ENCODE results near the gene PDE10A.
"Not testable (repeated sequence)": the region's sequence is repeated elsewhere in the genome, so short reads cannot be mapped to it uniquely, and the experiment has no call there.

The PDE10A gene

DNA sequence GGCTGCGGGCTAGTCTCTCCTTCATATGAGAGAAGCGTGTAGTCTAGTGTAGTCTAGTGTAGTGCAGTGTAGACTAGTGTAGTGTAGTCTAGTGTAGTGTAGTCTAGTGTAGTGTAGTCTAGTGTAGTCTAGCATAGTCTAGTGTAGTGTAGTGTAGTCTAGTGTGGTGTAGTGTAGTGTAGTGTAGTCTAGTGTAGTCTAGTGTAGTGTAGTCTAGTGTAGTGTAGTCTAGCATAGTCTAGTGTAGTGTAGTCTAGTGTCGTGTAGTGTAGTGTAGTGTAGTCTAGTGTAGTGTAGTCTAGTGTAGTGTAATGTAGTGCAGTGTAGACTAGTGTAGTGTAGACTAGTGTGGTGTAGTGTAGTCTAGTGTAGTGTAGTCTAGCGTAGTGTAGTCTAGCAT lies 44.1 kb downstream of the PDE10A start:
- DNase-seq: not testable (repeated sequence)

DNA sequence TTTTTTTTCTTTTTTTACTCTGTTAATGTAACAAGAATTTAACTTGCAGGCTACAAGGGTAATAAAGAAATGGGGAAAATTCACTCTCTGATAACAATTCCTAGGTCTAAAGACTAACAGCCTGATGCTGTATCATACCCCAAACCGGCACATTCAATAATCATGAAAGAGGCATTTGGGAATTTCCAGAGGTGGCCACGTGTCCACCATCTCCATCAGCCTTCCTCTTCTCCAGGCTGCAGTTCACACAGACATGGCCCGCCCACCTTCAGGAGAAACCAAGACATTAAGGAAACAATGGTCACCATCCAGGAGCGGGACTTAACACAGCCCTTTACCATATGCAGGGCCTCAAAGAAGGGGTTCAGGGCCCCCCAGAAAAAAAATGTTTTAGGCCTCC lies 44.8 kb downstream of the PDE10A start:
- DNase-seq: no peak

DNA sequence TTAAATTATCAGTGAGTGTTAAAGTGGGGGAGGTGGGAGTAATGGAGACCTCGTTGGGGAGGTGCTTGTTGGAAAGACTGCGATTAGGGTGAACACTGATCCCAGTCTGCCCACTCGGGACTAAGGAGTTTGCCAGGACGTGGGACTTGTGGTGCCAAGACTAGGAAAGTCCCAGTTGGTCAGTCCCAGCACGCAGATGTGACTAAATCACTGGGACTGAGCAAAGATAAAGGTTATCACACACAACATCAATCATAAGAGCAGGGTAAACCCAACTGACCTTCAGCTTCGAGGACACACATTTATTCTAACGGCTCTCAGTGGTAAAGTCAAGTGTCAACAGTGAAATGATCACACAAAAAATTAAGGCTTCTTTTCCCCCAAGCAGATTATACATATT lies 45.5 kb downstream of the PDE10A start:
- no peak for DNase-seq

DNA sequence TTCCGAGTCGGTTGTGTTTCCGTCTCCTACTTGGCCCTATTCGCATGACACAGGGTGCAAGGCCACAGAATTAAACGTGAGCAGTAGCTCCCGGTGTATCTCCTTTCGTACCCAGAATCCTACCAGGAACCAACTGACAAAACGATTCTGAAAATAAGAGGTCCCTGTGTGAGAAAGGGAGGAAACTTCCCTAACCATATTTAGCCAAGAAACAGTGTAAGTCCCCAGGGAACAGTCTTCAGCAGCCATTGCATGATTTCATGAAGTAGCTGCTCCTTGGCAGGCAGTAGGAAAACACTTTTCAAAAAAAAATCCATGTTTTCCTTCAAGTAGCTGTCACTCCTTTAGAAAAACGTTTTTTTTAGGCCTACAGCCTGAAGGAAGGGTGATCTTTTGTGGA lies 46.9 kb downstream of the PDE10A start:
- DNase-seq: no peak

DNA sequence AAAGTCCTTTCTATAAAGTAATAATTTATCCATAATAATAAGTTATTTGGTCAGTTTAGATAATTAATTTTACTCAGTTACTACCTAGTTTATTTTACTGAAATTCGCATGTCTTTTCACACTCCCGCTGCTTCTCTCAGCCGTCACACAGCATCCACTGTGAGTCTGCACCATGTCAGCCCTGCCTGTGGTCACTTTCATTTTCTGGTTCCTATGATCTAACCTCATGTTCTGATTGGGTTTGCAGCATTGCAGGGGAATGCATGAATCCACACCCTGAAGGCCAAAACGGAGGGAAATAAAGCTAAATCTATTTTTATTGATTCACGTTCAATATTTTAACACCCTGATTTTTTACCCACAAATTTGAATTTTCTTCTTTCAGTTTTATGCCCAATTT lies 47.4 kb downstream of the PDE10A start:
- no peak for DNase-seq

DNA sequence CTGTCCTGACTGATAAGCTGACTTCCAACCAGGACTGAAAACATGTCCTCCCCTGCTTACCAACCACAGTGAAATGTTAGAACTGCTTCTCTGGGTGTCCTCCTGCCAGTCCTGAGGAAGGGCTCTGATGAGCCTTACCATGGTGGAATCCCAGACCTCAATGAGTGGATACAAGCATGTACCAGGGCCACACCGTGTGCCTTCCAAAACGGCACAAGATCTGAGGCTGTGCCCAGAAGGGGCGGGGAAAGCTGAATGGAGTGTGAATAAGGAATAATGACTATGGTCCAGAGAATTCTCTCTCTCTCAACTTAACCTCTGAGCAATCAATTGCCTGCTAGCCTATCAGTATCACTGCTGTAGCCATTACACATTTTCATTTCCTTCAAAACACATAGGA lies 51.7 kb downstream of the PDE10A start:
- DNase-seq: no peak

DNA sequence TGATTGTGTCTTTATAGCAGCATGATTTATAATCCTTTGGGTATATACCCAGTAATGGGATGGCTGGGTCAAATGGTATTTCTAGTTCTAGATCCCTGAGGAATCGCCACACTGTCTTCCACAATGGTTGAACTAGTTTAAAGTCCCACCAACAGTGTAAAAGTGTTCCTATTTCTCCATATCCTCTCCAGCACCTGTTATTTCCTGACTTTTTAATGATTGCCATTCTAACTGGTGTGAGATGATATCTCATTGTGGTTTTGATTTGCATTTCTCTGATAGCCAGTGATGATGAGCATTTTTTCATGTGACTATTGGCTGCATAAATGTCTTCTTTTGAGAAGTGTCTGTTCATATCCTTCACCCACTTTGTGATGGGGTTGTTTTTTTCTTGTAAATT lies 54.5 kb downstream of the PDE10A start:
- DNase-seq: not testable (repeated sequence)

DNA sequence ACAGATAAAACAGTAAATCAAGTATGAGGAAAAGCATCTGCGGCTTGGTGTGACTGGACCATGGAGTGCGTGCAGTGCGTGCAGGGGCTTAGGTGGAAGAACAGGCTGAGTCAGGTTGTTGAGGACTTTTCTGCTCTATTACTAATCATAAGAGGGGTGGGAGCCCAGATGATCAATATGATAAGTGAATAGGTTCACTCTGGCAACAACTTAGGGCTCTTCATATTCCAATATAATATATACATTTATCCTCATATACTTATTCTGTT lies 56.4 kb downstream of the PDE10A start:
- no peak for DNase-seq

DNA sequence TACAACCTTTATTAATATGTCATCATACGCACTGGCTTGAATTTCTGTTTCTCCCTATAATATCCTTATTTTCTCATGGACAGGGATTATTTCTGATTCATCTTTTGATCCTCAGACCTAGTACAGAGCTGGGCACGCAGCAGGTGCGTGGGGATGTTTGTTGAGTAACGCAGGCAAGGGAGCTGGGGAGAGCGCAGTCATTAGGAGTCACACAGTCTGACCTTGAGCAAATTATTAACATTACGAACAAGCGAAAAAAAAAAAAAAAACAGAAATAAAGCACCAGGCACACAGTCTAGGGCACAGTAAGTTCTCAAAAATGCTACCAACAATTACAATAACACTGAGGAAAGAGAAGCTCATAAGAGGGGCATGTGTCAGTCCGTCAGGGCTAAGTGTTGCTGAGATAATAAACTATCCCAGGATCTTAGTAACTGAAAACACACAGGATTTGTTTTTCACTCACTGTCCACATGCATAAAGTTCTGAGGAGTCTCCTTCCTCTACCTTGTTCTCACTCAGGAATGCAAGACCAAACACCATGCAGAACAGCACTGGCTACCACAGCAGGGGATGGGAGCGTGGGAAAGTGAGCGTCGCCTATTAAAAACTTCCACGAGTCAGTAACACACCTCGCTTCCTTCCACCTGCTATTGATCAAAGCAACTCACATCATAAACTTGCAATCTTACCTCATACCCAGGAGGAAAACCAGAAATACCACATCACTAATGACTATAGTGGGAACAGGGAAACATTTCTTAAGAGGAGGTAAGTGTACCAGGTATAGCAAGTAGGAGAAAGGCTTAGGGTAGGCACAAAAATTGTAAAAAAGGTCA lies 56.9 kb downstream of the PDE10A start:
- DNase-seq: no peak

DNA sequence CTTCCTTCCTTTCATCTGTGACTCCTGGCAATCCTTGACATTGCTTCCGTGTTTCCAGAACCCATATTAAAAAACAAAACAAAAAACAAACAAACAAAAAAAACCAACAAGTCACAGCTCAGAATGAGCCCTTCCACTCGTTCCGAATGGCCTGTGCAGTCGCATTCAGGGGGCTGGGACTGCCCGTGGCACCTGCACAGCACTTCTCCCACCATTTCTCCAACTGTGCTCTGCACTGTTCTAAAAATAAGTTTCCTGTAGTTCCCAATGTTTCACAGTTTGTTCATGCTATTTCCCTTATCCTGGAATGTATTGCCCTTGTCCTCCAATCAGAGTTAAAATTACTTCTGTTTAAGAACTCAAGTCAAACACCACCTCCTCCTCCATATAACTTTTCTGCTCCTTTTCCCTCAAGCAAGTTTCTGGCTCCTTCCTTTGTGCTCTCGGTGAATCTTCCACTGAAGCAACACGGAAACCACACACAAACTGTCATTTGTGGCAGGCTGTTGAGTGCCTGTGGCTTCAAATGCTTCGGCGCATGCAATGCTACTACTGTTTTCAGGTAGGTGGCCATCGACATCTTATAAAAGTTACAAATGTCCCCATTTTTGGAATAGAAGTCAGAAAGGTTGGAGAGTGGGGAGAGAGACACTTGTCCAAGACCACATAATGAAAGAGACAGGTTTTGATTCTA lies 57.7 kb downstream of the PDE10A start:
- no peak for DNase-seq

DNA sequence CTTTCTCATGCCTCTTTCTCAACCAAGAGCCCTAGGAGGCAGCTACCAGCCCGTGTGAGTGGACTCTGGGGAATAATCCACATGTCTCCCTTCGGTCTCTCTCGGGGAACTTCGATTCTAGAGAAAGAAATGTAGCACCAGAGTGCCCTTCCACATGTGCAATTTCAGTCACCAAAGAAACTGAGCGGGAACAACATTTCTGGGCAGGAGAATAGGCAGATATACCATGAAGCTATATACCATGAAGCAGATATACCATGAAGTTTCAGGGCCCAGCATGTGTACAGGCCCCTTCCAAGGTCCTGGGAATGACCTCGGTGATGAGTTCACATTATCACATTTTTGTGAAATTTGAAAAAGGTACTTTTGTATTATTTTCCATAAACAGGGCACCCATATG lies 60.8 kb downstream of the PDE10A start:
- DNase-seq: no peak

DNA sequence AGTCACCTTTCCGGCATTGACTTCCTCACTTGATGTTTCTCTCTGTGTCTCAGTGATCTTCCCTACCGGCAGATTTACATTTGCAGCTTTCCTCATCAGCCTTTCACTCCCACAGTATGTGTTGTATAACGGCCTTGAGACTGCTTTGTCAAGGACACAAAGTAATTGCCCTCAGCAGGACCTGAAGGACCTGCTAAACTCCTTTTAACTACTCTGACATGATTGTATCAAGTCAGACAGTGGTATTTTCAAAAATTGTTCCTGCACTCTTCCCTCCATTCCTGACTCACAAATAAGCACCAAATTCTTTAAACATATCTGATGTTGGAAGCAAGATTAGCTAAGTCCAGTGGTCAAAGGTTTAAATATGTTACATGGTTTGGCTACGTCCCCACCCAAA lies 62.4 kb downstream of the PDE10A start:
- DNase-seq: no peak

DNA sequence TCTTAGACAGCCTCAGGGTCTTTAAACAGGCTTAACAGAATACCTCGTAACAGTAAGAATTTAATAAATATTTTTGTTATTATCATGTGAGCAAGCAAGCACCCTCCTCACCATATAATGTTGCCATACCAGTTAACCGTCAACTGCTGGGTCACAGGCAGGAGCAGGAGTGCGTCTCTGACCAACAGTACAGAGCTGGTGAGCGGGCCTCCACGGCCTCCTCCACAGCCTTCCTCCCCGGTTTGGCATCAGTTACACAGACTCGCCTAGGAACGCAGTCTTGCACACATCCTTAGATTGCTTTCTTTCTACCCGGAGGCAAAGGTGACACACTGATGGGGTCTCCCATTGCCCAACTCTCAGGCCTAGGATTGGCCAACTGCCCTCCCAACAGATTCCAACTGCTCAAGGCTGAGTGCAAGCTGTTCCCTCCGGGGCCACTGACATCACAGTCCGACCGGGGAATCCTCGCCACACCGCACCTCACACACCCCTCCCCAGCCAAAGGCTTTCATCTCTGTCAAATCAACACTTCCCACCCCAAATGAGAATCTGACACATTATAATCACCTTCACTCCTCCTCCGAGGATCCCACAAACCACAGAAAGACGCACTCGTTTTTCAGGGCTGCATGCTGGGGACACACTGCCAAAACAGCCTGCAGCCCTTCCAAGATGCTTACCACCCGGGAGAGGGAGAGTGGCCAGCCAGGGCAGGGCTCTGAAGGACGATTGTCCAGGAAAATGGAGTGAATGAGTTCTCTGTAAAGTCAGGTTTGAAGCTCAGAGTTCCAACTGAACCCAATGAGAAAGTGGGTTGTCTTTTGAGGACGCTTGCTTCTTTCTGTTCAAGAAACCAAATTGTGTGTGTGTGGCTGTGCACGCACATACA lies 63.2 kb downstream of the PDE10A start:
- no peak for DNase-seq

DNA sequence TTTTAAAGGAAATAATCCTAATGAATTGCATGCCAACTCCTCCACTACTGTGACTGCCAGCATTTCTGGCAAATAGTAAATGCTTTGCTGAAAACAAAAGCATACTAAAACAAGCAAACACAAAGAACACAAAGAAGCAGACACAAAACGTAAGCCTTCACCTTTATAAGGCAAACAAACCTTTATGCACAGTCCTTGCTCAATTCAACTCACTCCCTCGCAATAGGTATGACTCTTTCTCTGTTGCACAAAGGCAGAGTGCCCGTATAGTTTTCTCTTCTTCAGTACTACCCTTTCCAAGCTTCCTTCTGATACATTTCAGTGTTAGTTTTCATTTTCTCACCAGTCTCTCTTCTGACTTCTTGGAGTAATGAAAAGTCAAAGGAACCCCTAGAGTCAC lies 63.9 kb downstream of the PDE10A start:
- no peak for DNase-seq

DNA sequence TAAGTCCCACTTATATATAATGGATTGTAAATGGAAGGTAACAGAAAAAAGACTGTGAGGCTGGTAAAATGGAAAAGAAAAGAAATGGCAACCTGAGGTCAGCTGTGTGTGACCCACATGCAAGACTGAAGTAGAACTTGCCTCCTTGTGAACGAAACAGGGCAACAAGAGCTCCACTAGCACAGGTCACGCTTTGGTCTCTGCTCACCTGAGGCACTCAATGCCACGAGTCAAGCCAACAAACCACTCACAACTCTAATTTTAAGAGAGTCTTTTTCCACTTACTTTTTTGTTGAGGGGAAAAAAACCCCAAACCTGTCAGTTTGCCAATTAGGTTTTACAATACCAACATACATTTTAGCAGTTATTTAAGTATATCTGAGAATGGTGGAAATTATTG lies 65.2 kb downstream of the PDE10A start:
- no peak for DNase-seq

DNA sequence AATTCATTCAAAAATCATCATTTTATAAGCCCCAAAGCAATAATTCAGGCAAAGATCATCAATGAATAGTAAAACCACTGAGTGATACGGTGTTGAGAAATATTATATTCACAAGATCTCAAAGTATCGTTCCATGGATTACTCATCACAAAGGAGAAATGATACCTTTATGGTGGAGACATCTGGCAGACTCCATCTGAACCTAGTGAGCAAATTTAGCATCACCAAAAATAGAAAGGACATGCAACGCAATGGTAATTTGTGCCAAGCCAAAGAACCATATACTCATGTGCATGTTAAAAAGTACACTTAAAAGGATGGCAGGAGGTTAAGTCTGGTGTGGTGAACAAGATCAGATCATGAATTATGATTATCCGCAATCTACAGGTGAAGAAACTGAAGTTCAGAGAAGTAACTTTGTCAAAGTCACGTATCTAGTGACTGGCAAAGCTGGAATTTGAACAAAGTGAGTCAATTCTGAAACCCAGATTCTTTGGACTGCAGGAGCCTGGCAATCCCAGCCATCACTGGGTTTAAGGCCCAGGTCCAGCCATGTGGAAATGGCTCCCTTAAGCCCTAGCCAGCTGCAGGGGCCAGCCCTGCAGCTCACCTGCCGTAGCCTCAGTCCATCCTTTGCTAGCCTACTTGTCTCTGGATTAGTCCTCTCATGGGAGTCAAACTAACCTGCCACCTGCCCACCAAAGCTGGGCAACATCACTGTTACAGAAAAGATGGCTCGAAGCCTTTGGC lies 68.3 kb downstream of the PDE10A start:
- DNase-seq: no peak

DNA sequence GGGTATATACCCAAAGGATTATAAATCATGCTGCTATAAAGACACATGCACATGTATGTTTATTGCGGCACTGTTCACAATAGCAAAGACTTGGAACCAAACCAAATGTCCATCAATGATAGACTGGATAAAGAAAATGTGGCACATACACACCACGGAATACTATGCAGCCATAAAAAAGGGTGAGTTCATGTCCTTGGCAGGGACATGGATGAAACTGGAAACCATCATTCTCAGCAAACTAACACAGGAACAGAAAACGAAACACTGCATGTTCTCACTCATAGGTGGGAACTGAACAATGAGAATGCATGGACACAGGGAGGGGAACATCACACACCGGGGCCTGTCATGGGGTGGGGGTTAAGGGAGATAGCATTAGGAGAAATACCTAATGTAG lies 70.1 kb downstream of the PDE10A start:
- DNase-seq: not testable (repeated sequence)

DNA sequence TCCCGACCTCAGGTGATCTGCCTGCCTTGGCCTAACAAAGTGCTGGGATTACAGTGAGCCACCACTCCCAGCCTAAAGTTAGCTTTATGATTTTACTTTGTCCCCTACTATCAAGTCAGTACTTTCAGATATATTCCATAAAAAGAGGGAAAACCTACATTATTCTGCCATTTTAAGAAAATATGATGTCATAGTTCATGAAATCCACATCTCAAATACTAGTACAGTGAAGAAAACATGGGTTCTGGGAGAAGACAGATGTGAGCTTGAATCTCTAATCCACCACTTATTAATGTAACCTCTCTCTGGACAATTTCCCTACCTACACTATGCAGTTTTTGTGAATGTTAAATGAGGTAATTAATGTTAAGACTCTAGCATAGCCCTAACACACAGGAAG lies 74.5 kb downstream of the PDE10A start:
- DNase-seq: no peak

DNA sequence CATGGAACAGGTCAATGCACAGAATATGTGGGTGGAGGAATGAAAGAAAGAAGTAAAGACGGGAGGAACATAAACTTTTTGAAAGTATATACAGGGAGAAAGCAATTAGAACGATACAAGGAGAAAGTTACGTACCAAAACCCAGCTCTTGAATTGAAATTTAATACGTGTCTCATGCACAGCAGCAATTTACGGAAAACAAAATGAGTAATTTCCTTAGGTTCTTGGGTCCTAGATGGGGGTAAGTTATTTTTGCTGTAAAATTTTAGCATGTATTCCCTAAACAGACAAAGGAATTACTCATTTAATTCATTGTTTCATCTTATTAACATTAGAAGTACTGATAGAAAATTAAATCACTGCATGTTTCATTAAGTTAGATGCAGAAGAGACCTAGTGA lies 75.8 kb downstream of the PDE10A start:
- DNase-seq: no peak

DNA sequence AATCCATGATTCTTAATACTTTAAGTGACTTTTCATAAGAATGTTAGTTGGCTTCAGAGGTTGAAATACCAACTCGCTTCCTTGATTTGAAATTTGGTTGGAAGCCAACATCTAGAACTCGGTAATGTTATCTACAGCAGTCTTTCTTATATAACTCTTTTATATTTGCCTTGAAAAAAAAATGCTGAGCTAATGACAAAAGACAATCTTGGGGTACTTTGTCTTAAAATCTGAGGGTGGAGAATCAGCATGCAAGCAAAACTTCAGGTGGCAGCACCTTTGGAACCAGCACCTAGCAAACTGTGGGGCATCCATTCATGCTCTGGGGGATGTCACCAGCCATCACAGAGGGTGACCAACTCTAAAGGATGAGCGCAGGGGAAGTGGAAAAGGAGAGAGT lies 76.3 kb downstream of the PDE10A start:
- DNase-seq: no peak

DNA sequence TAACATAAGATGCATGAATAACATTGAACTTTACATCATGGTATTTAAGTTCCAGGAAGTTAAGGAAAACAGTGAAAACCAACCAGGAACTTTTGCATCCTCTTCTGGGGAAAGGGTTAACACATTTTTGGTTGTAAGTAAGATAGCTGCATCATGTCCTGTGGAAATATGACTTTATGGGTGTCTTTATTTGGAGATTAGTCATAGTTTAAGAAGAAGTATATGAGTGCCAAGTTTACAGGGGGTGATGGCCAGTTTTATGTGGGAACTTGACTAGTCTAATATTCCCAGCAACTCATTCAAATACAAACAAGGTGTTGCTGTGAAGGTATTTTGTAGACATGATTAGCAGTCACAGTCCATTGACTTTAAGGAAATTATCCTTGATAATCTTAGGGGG lies 78.0 kb downstream of the PDE10A start:
- no peak for DNase-seq

DNA sequence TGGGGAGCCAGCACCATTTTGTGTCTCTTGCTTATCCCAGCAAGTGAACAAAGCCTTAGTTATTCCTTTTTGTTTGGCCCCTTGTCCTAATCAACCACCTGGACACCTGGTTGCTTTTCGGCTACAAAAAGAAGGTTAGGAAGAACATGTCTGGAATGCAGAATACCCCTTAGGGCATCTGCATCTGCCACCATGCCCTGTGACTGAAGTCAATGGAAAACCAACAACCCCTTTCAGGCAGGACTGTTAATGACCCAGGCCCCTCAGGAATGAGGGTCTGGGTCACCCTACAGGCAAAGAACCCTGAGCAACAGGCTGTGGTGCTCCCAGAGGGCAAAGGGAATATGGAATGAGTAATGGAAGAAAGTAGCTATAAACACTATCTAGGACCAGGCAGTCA lies 78.5 kb downstream of the PDE10A start:
- no peak for DNase-seq

DNA sequence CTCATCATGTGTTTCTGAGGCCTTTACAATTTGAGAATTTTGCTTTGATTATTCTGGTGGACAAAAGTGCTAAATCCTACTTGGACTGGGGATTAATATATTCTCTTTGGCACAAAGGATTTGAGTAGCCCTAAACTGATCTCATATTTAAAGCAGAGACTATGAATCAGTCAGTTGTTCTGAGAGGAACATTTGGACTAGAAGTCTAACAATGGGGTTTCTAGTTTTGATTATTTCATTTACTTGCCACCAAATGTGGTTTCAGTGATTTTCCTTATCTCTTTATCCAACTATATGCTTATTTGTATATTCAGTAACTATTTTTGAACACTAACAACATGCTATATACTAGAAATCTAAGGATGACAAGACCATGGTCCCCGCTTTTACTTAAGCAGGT lies 81.4 kb downstream of the PDE10A start:
- no peak for DNase-seq

Measured in activated CD8-positive, alpha-beta memory T cell treated with anti-CD3 and anti-CD28 coated beads for 24 hours (primary cell).